ENCODE results near the gene CT47C1. TPM values are rescaled to one million over a fixed set of nuclear protein-coding genes. Genes with fewer than 3 reads are reported as not detected.

The CT47C1 gene
- total and polyA plus RNA-seq, 10 of the 15 experiments (the other 5 are each of a cell fraction or from before 2014, with no cell fraction given) = not detected

GRCh38 chrX:119090627-119091026 is 17.8 kb downstream of the CT47C1 start:
- in situ Hi-C loops (cut with MboI) = no loop called here
- H3K27ac ChIP-seq (ENCODE audit: control insufficient read depth, insufficient read depth) = no peak overlapping the region
- H3K9me3 ChIP-seq (replicated peaks; ENCODE audit: control insufficient read depth, insufficient read depth, low read length) = no peaks in the 10 kb centered on the region
- no peaks in the 10 kb centered on the region for H4K20me1 ChIP-seq (ENCODE audit: control insufficient read depth, insufficient read depth)
- no peaks in the 10 kb centered on the region for H3K36me3 ChIP-seq (ENCODE audit: control insufficient read depth in 2 of 2, insufficient read depth in 2 of 2, low read length in 1 of 2)
- no peaks in the 10 kb centered on the region for H3K79me2 ChIP-seq (ENCODE audit: control insufficient read depth, insufficient read depth, low read length)
- no peak overlapping the region for H3K4me3 ChIP-seq
- intact Hi-C loops (cut with micrococcal nuclease; ENCODE audit: unreplicated experiment) = no loop called here
- TF ChIP-seq CREM (IDR thresholded peaks at IDR 0.05; ENCODE audit: low read depth) (no peak), ZNF217 (IDR thresholded peaks at IDR 0.05) (no peak), ZBTB4 (CRISPR knock-in tag; IDR thresholded peaks at IDR 0.05) (no peak), MXI1 (IDR thresholded peaks at IDR 0.05; ENCODE audit: low read depth, low read length) (no peak), TCF3 (IDR thresholded peaks at IDR 0.05; ENCODE audit: borderline replicate concordance, insufficient read depth, low read depth, low read length) (no peak), PKNOX1 (IDR thresholded peaks at IDR 0.05) (no peak), SREBF2 (IDR thresholded peaks at IDR 0.05; ENCODE audit: low read length) (no peak), SREBF1 (IDR thresholded peaks at IDR 0.05; ENCODE audit: low read length) (no peak), CTCF (IDR thresholded peaks at IDR 0.05 in 2 of 3, conservative IDR thresholded peaks at IDR 0.05 in 1 of 3; ENCODE audit: control insufficient read depth in 2 of 3, extremely low read depth in 1 of 3, insufficient read depth in 1 of 3, low read depth in 3 of 3, low read length in 3 of 3) (no peak), SMARCA5 (IDR thresholded peaks at IDR 0.05) (no peak), KAT2A (conservative IDR thresholded peaks at IDR 0.05; ENCODE audit: control insufficient read depth, low read depth, low read length) (no peak), MYB (IDR thresholded peaks at IDR 0.05; ENCODE audit: borderline replicate concordance, low read depth, low read length) (no peak)
- H2AFZ ChIP-seq (ENCODE audit: control insufficient read depth, low read depth, low read length) = no peak overlapping the region
- ChIA-PET RAD21 (ENCODE audit: unreplicated experiment) (no interaction called here), CTCF (no interaction called here), POLR2A (no interaction called here), SMC1A (ENCODE audit: uncharacterized antibody, unreplicated experiment) (interaction anchor here (1.5 kb wide), 1 partner anchor 15 kb away, joined by 3 read pairs; no protein-coding TSS in a partner anchor)
- no peak for FAIRE-seq
- no peaks in the 10 kb centered on the region for H3K4me1 ChIP-seq (ENCODE audit: control insufficient read depth, insufficient read depth, low read length)
- 57% methylated on average over 1 of the region's 1 CpG for WGBS (ENCODE audit: insufficient coverage, insufficient replicate concordance, low lambda C conversion rate, missing lambda C conversion rate)
- H3K4me2 ChIP-seq (ENCODE audit: control insufficient read depth, insufficient read depth) = no peak overlapping the region
- no peak for ATAC-seq
- DNase-seq (ENCODE audit: low read depth, low spot score) = no peak
- H3K9ac ChIP-seq (ENCODE audit: control insufficient read depth, insufficient read depth, low read length) = no peak overlapping the region
- BruUV-seq (replicated peaks) = no TSS peak
- H3K27me3 ChIP-seq (replicated peaks in 1 of 2; ENCODE audit: control insufficient read depth in 2 of 2, insufficient read depth in 2 of 2, low read length in 1 of 2) = 0 out of 4 replicates have a peak, but pooled peaks cover 0 to 2% of the 10 kb centered on the region in 2 experiments
